Glomerular endothelial cell (primary cell): ENCODE measurements around the gene APOL2. TPM values are rescaled to one million over a fixed set of nuclear protein-coding genes. Genes with fewer than 3 reads are reported as not detected.
"Not testable (repeated sequence)": the region's sequence is repeated elsewhere in the genome, so short reads cannot be mapped to it uniquely, and the experiment has no call there.

ENCODE experiments used
- DNase-seq: peaks from one replicate; pipeline ENCODE4 v3.0.0-alpha.2; 2011; ENCODE audit warnings: low read depth, low spot score; ENCODE audit errors: extremely low read depth
- total RNA-seq: library from RNA; depleted of rRNA; stranded (reverse); fragments of >200 nt; gene quantifications from 2 replicates; pipeline ENCODE4 v1.2.3, GENCODE V29; 2015

Gene APOL2
- total RNA-seq, 1 donor from 2014 or later: 87.6 TPM

DNA sequence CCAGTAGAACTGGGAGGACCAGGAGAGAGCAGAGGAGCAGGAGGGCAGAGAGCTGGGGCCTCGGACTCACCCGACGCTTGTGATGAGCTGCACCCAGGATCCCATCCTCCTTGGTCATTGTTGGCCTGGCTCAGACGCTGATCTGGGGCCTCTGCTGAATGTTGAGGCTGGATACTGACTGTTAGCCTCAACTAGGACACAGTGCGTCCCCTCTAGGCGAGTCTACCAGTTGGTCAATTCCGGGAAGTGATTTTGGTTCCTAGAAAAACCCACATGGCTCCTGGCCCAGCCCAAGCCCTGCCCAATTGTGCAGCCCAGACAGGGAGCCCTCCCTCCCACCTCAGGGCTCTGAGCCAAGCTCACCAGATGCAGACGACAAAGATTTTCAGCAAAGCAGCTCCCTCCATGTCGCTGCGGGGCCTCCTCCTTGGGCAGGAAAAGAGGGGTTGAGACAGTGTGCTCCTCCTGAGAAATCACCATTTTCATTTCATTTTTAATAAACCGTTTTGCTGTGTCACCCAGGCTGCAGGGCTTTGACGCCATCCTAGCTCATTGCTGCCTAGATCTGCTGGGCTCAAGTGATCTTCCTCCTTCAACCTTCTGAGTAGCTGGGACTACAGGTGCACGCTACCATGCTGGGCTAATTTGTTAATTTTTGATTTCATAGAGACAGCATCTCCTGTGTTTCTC, 37.6 kb downstream of the APOL2 start, which contains the start of gene APOL4:
Gene APOL4, minus strand, starts transcription at position 180 of the 690 bp plus-strand sequence. Its CDS starts 75 bp downstream, at position 105.
- DNase-seq: no peak

DNA sequence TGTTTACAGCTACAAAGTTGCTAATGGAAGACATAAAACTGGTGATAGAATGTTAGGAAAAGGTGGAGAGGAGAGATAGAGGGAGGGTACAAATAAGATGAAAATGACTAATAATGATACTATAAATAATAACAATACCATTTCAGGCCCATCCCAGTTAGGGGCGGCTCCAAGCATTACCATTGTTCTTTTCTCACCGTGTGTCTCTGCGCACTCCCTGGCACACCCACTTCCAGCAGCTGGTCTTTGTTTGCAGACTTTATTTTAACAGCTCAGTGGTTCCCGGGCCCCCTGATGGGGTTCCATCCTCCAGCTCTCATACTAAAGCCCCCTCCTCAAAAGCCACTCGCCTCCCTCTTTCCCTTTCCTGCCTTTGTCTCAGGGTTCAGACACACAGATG, 38.3 kb downstream of the APOL2 start:
- DNase-seq: not testable (repeated sequence)

- no peak for DNase-seq
These were observed 40.3 kb downstream of the APOL2 start for GRCh38 chr22:36199001-36199551.

GRCh38 chr22:36198536-36198935, 40.8 kb downstream of the APOL2 start:
- DNase-seq: no peak

DNA sequence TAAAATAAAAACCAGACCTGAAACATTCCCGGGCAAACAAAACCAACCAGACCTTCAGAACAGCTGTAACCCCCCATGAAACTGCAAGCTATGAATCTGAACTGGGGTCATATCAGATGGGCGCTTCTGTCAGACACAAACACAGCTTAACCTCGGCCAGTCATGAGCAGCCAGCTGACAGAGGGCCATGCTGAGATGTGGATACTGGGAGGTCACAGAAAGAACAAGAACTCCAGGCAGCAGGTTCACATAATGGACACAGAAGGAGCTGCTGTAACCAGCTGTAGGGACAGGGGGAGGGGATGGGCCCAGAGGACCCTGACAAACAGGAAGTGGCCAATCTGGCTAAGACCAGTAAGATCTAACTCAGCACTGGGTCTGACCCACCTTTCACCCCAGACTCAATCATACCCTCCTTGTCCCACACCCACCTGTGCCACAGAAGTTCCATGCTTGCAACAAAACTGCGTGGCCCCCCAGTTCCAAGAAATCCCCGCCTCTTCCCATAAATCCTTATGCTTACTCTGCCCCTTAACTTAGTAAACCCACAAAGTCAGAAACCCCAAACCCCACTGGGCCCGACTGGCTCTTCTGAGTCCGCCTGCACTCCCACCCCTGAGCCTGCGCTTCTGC, 41.7 kb downstream of the APOL2 start:
- no peak for DNase-seq

DNA sequence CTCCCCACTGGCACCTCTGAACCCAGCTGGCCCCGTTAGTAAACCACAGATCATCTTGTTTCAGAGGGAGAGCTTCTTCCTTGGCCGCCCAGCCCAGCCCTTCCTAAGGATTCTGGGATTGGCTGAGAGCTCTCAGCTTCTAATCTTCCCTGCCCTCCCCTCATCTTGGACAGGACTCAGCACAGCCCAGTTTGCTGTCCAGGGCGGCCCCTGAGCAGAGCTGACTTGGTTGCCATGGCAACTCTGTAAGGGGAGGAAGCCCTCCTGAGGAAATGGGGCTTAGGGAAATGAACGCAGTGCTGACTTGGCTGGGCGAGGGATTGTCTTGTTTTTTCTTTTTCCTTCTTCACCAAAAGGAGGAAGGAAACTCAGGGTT, 42.3 kb downstream of the APOL2 start:
- DNase-seq: no peak

- DNase-seq: no peak
These were observed 42.9 kb downstream of the APOL2 start for GRCh38 chr22:36196254-36197064.

- no peak for DNase-seq
These were observed 44.4 kb downstream of the APOL2 start for GRCh38 chr22:36194971-36195370.

GRCh38 chr22:36194385-36194784, 44.9 kb downstream of the APOL2 start:
- DNase-seq: no peak

DNA sequence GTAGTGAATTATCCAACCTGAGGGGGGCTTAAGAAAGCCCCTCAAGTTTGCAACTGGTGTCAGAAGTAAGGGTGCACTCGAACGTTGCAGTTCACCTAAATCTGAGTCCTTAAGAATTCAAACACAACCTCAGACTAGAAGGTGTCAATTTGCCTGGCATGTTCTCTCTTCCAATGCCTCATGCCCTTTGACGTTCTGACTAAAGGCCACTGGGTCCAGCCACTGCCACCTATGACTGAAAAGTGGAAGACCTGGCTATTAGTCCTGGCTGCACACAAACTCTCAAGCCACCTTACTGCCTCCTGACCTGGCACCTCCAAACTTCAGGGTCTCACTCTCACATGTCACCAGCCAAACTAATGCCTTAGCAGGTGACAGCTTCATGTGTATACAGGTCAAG, 45.8 kb downstream of the APOL2 start:
- no peak for DNase-seq

DNA sequence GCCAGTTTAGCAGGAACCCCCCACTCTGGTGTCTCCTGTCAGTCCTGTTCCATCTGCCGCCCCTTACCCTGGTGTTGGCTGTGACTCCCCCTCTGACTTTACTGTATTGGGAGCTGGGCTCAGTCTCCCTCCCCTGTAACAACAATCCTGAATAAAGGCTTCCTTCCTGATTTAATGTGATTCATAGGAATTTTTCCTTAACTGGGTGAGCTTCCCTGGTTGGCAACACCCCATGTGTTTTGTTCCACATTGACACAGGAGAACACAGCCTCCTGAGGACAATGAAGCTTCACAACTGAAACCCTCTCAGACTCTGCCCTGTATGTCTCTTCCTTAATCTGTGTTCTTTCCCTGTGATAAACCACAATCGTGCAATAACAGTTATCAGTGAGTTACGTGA, 46.2 kb downstream of the APOL2 start:
- no peak for DNase-seq

DNA sequence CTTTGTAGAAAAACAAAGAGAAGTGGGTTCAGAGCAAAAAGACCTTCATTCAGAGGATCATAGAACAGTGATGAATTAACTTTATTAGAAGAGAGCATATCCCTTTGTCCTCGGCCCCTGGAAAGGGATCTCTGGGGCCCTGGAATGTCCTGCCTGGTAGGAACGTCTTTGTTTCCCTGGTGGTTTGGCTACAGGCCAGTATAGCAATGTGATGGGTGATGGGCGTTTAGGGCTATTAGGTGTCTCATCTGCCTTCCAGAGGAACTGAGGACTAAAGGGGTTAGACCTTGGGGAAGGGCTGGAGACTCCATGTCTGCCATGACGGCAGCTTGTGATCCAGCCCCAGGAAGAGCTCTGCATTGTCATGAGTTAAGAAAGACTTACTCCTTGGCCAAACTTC, 46.8 kb downstream of the APOL2 start:
- DNase-seq: no peak

DNA sequence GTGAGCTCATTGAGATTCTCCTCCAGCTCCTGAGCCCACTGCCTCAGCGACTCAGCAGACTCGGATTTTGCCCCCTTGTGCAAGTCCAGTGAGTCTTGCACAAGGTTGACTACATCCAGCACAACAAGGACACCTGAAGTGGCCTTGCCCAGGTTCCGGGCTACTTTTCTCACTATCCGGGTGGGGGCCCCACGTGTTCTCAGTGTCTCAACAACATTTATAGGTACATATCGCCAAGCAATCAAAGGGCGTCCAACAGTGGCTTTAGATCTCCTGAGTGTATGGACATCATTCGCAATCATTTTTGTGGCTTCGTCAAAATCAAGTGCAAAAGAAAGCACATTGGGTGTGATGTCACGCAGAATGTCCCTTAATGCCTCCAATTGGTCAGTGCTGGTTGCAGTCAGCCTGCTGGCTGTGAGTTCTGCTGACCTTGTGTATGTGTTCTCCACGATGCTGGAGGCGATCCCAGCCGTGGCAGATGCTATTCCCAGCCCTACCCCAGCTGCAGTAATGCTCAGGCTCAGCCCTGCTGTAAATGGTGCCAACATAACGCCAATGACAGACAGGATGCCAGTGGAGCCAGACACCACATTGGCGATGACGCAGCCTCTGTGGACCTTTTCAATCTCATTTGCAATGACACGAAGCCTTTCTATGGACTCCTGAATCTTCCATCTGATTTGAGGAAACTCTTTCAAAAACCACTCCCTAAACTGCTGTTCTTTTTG, 48.1 kb downstream of the APOL2 start:
- no peak for DNase-seq

DNA sequence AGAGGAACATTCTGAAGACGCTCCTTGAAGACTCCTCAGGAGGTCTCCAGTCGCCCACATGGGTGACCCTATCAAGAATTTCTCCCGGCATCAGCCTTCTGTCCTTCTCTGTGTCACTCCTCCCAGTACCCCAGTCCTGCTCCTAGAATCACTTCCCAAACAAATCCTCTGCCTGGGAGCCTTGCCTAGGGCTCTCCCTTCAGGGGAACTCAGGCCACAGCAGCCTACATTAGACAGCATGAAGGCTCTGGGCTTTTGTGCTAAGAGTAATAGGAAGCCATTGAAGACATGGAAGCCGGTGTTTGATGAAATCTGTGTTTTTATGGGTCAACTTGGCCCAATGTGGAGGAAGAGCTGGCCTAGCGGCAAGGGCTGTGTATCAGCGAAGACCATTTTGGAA, 51.5 kb downstream of the APOL2 start:
- DNase-seq: not testable (repeated sequence)

DNA sequence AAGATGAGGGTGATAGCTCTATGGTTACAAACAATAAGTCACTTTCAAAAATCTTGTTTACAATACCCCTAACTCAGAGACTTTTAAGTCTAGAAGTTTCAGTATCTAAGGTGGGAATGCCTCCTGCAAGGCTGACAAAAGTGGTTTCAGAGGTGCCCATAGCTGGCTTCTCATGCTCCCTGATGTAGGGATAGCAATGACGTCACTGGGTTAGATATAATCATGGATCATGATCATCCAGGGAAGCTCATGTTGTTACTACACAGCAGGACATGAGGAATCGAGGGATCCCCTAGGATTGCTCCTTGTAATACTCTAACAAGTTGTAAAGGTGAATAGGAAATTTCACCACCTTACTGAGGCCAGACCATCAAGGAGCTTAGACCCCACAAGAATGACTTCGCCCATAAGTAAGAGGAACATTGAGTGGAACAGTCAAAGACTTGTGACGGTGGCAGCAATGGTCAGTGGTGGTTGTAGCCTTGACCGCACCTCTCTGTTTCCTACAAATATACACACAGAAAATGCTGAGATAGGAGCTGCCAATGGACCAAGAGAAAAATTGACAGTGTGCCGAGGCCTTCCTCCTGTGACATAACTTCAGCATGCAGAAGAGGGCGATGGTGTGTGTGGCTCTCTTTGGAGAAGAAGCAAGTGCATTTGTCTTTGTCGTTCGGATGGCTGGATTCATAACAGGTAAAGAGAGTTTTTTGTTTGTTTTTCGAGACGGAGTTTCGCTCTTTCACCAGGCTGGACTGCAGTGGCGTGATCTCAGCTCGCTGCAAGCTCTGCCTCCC, 53.3 kb downstream of the APOL2 start:
- no peak for DNase-seq

DNA sequence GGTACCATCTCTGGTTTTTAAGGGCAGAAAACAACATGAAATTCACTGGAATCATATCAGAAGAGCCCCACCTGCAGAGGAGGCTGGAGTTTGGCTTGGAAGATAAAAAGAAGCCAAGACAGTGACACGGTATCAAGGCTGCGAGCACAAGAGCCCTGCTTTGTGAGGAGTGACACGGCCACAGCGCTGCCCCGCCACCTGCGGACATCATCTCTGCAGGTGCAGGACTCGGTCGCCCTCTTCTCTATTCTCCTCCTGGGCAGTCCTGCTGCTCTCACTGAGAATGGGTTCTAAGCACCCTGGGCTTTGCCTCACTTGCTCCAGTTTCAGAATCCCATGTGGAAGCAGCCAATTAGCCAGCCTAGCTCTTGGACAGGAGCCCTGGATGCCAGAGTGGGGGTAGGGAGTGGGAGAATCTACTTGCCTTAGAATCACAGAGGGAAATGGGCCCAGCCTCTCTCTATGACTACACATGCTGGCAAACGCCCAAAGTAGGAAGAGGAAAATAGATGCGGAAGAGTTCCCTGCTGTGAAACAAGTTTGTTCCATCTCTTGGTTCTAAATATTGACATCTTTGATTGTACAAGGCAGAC, 54.8 kb downstream of the APOL2 start:
- DNase-seq: no peak

GRCh38 chr22:36183446-36183845, 55.9 kb downstream of the APOL2 start:
- DNase-seq: no peak

GRCh38 chr22:36182857-36183256, 56.5 kb downstream of the APOL2 start:
- DNase-seq: no peak

DNA sequence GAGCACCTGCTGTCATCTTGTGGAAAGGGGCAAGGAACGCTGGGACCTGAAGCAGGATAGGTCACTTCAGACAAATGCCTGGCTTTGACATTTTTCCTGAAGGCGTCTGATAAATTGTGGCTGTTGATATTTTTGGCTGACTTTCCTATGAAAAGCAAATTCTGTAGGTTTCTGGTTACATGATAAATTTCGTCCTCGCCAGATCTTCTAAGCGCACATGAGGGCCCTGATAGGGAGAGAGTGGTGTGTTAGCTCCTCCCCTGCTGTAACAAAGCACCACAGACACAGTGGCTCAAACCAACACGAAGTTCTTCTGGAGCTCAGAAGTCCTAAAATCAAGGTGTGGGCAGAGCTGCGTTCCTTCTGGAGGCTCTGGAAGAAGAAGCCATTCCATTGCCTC, 57.3 kb downstream of the APOL2 start:
- no peak for DNase-seq

DNA sequence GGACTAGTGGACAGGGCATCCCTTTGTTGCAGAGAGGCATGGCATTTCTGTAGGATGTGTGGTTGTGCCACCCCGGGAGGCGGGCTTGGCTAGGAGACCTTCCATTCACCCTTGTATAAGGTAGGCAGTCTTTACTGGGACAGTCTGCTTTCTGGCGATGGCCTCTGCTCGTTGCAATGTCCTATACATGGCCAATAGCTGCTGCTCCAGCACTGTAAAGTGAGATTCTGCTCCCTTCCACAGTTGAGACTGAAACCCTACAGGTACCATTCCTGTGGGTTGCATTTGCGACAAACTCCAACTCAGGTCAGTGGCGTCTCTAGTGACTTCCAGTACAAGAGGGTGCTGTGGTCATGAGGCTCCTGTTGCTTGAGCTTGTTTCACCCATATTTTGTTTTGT, 58.4 kb downstream of the APOL2 start:
- no peak for DNase-seq
